Naive B cell (primary cell): ENCODE data around the gene ZFR. TPM values are rescaled to one million over a fixed set of nuclear protein-coding genes. Genes with fewer than 3 reads are reported as not detected.
"Not testable (repeated sequence)": the region's sequence is repeated elsewhere in the genome, so short reads cannot be mapped to it uniquely, and the experiment has no call there.

Experiments
- ATAC-seq, 2 donors: fragments of 150-1000 bp; cut with Tn5 transposase; 2 replicates each; pipeline ENCODE4 v1.10.0; 2021; ENCODE audit warnings: low read depth in 2 of 2, mild to moderate bottlenecking in 2 of 2, moderate library complexity in 2 of 2
- DNase-seq: peaks from one replicate; pipeline ENCODE4 v3.0.0; 2022
- H3K27ac Mint-ChIP-seq, 6 donors: one replicate each; pipeline ENCODE4 v1.8.0; 2020 to 2022; ENCODE audit warnings: mild to moderate bottlenecking in 6 of 6, mixed read lengths in 6 of 6, moderate library complexity in 5 of 6, inconsistent platforms in 2 of 6
- H3K27me3 Mint-ChIP-seq, 3 donors: one replicate each; pipeline ENCODE4 v1.8.0; 2021 to 2022; ENCODE audit warnings: mixed read lengths in 3 of 3, mild to moderate bottlenecking in 1 of 3
- H3K36me3 Mint-ChIP-seq, 2 donors: one replicate each; pipeline ENCODE4 v1.8.0; 2020 to 2022; ENCODE audit warnings: mixed read lengths in 2 of 2, inconsistent platforms in 1 of 2, mild to moderate bottlenecking in 1 of 2
- H3K4me1 Mint-ChIP-seq, 3 donors: one replicate each; pipeline ENCODE4 v1.8.0; 2020 to 2022; ENCODE audit warnings: mixed read lengths in 3 of 3, inconsistent platforms in 1 of 3, mild to moderate bottlenecking in 1 of 3, moderate library complexity in 1 of 3
- H3K4me3 Mint-ChIP-seq, 8 donors: one replicate each; pipeline ENCODE4 v1.8.0; 2020 to 2022; ENCODE audit warnings: mild to moderate bottlenecking in 8 of 8, mixed read lengths in 8 of 8, moderate library complexity in 8 of 8, inconsistent platforms in 2 of 8
- H3K9me3 Mint-ChIP-seq, 7 donors: one replicate each; pipeline ENCODE4 v1.8.0; 2020 to 2022; ENCODE audit warnings: mixed read lengths in 7 of 7, mild to moderate bottlenecking in 5 of 7, inconsistent platforms in 2 of 7, moderate library complexity in 1 of 7
- polyA plus RNA-seq, 6 donors: library from polyadenylated mRNA; unstranded; fragments of 300-500 nt; fragmentation: Illumina TruSeq; gene quantifications; one replicate each; pipeline ENCODE4 v1.2.3, GENCODE V29; 2021; ENCODE audit warnings: low read depth in 6 of 6

The ZFR gene
- polyA plus RNA-seq, 6 donors from 2014 or later: 95.4 to 125 (median 107) TPM

DNA sequence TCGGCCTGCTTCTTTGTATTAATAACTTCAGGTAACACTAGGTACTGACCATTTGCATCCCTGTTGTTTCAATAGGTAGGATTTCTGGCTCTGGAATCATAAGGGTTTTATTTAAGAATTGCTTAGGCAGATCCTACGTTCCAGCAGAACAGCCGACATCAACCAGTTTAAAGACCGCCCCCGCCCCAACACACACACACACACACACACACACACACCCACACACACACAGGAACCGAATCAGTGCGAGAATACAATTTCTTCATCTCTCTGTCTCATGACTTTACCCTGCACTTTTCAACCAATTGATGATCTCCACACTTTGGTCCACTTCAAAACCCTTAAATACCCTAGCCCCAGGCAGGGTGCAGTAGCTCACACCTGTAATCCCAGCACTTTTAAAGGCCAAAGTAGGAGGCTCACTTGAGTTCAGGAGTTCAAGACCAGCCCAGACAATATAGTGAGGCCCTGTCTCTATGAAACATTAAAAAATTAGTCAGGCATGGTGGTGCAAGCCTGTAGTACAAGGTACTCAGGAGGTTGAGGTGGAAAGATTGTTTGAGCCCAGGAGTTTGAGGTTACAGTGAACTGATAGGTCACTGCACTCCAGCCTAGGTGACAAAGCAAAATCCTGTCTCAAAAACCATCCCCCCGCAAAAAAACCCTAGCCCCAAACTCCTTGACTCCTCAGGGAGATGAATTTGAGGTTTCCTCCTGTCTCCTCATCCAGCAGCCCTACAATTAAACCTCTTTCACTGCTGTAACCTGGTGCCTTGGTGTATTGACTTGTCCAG lies 129.1 kb downstream of the ZFR start:
- DNase-seq (no peak), ATAC-seq (no peak)
- Mint-ChIP-seq H3K4me1 (peaks cover 13 to 23% (median 17%) of the 10 kb centered on the region in 3 donors), H3K27me3 (no peaks in the 10 kb centered on the region), H3K4me3 (peak overlapping the region in 5 of 8 donors; percentile 16 to 80 (median 60)), H3K27ac (peak overlapping the region in 1 of 6 donors; percentile 44), H3K9me3 (peaks cover 0 to 1% (median 0%) of the 10 kb centered on the region in 7 donors), H3K36me3 (no peaks in the 10 kb centered on the region)

- H3K4me3 Mint-ChIP-seq: peak overlapping the region in 7 of 8 donors; percentile 39 to 92 (median 71)
- no peak for ATAC-seq
- no peaks in the 10 kb centered on the region for H3K27me3 Mint-ChIP-seq
- H3K36me3 Mint-ChIP-seq: no peaks in the 10 kb centered on the region
- H3K4me1 Mint-ChIP-seq: peaks cover 20 to 31% (median 24%) of the 10 kb centered on the region in 3 donors
- H3K27ac Mint-ChIP-seq: peak overlapping the region in 1 of 6 donors; percentile 28
- DNase-seq: no peak
- peaks cover 0 to 1% (median 0%) of the 10 kb centered on the region in 7 donors for H3K9me3 Mint-ChIP-seq
These were observed 129.9 kb downstream of the ZFR start for GRCh38 chr5:32314658-32315057.

GRCh38 chr5:32314152-32314488 lies 130.4 kb downstream of the ZFR start:
- peak overlapping the region in 1 of 6 donors; percentile 28 for H3K27ac Mint-ChIP-seq
- H3K9me3 Mint-ChIP-seq, H3K27me3 Mint-ChIP-seq, DNase-seq, H3K36me3 Mint-ChIP-seq, ATAC-seq: not testable (repeated sequence)
- H3K4me1 Mint-ChIP-seq: peaks cover 26 to 36% (median 30%) of the 10 kb centered on the region in 3 donors
- peak overlapping the region; percentile 39 to 92 (median 71) for H3K4me3 Mint-ChIP-seq

DNA sequence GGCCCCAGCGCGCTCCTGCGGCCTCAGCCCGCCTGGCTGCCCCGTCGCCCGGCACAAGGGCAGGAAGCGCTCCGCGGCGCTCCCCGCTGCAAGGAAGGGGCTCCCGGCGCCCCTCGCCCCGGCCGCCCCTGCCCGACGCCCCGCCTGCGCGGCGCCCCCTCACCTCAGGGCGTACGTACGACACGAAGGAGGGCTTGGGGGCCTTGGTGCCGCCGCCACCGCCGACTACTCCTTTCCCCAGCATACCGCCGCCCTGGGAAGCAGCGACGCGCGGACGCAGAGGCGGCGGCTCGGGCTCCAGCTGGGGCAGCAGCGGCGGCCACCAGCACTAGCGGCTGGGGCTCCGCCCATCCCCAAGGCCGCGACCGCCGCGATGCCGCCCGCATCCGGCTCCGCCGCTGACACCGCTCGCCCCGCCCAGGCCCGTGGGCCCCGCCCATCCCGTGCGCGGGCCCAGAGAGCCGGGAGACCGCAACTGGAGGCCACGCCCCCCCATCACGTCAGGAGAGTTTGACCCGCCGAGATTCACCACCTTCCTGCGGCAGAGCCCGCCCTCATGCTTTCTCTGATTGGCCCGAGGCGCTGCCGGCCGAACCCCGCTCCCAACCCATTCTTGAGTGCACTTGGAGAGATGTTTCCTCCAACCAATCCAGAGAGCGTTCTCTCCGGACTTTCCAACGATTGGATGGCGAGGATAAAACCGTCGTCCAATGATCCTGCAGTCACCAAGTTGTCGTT lies 131.8 kb downstream of the ZFR start, which contains the start of gene MTMR12:
MTMR12 (minus strand) TSS at position 345 of the 738 bp plus-strand sequence; CDS start at position 244, 101 bp downstream.
- peak; percentile 83 to 85 for ATAC-seq
- Mint-ChIP-seq H3K27ac (peak within 1 kb of the TSS; percentile 90 to 98 (median 96)), H3K4me3 (peak within 1 kb of the TSS; percentile 81 to 98 (median 95)), H3K9me3 (peaks cover 0 to 1% (median 0%) of the 10 kb centered on the region in 7 donors), H3K4me1 (peaks cover 38 to 45% (median 43%) of the 10 kb centered on the region in 3 donors), H3K27me3 (no peaks in the 10 kb centered on the region), H3K36me3 (no peaks in the 10 kb centered on the region)
- peak; percentile 100 for DNase-seq

GRCh38 chr5:32312197-32312594 lies 132.3 kb downstream of the ZFR start:
- H3K4me1 Mint-ChIP-seq: peaks cover 38 to 49% (median 47%) of the 10 kb centered on the region in 3 donors
- peak; percentile 50 for DNase-seq
- peak; percentile 11 to 17 for ATAC-seq
- H3K36me3 Mint-ChIP-seq: no peaks in the 10 kb centered on the region
- peaks cover 0 to 1% (median 0%) of the 10 kb centered on the region in 7 donors for H3K9me3 Mint-ChIP-seq
- peak overlapping the region; percentile 90 to 98 (median 96) for H3K27ac Mint-ChIP-seq
- H3K27me3 Mint-ChIP-seq: no peaks in the 10 kb centered on the region
- peak overlapping the region; percentile 81 to 96 (median 94) for H3K4me3 Mint-ChIP-seq

DNA sequence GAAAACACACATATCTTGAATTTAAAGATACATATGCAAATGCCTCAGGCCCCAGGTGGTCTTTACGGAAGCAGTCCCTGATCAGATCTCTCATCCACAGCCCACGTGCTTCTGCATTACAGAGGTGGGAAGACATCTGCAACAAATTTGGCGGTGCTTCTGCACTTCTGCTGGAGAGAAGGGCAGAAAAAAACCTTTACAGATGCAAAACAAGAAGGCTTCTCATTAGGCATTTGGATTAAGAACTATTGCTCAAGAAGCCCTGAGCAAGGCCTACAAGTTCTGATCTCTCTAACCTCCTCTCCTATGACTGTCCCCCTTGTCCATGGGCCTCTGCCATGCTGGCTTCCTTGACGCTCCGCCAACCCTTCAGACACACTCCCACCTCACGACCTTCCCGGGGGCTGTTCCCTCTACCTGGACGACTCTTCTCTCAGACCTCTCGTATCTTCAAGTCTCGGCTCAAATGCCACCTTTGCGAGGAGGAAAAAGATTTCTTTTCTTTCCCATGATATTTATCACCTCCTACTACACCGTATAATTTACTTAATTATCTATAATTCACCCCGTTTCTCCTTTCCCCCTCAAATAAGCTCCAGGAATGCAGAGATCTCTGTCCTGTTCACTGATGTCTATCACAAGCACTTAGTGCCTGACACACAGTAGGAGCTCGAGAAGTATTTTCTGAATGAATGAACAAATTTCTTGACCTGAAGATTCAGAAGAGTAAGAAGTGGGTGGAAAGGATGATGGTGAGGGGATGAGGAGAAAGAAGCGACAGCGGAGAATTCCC lies 132.9 kb downstream of the ZFR start:
- H3K4me1 Mint-ChIP-seq: peaks cover 38 to 51% (median 47%) of the 10 kb centered on the region in 3 donors
- H3K9me3 Mint-ChIP-seq: peaks cover 0 to 1% (median 0%) of the 10 kb centered on the region in 7 donors
- no peaks in the 10 kb centered on the region for H3K36me3 Mint-ChIP-seq
- peak overlapping the region; percentile 90 to 98 (median 96) for H3K27ac Mint-ChIP-seq
- DNase-seq: peak; percentile 46
- no peak for ATAC-seq
- H3K27me3 Mint-ChIP-seq: no peaks in the 10 kb centered on the region
- peak overlapping the region; percentile 81 to 96 (median 94) for H3K4me3 Mint-ChIP-seq

DNA sequence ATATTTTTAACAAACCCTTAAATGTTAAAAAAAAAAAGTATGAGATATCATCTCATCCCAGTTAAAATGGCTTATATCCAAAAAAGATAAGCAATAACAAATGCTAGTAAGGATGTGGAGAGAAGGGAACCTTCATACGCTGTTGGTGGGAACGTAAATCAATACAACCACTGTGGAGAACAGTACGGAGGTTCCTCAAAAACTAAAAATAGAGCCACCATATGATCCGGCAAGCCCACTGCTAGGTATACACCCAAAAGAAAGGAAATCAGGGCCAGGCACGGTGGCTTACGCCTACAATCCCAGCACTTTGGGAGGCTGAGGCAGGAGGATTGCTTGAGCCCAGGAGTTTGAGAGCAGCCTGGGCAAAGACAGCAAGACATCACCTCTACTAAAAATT lies 134.8 kb downstream of the ZFR start:
- Mint-ChIP-seq H3K27ac (peak overlapping the region in 3 of 6 donors; percentile 40 to 92 (median 79)), H3K9me3 (peaks cover 0 to 1% (median 0%) of the 10 kb centered on the region in 7 donors), H3K27me3 (no peaks in the 10 kb centered on the region), H3K36me3 (peaks cover 0 to 1% of the 10 kb centered on the region in 2 donors), H3K4me3 (peak overlapping the region; percentile 42 to 96 (median 74)), H3K4me1 (peaks cover 39 to 57% (median 56%) of the 10 kb centered on the region in 3 donors)
- ATAC-seq (no peak), DNase-seq (no peak)

DNA sequence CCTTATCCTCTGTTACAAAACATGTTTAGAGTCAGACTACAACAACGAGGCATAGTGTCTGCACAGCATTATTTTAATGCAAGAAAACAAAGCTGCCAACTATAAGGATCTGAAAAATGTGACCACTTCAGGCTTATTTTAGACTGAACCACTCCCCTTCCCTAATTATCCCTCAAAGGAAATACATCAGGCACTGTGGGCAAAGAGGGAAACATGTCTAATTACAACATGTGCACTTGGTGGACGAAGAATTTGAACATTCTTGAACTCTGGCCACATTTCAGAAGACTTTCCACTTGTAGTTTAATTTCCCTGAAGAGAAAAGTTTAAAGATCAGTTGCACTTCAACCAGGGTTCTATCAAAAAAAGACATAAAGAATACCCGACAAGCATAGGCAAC lies 135.6 kb downstream of the ZFR start:
- ATAC-seq (no peak), DNase-seq (no peak)
- peak overlapping the region in 6 of 8 donors; percentile 6 to 96 (median 74) for H3K4me3 Mint-ChIP-seq
- peaks cover 0 to 5% of the 10 kb centered on the region in 2 donors for H3K36me3 Mint-ChIP-seq
- H3K4me1 Mint-ChIP-seq: peaks cover 43 to 65% (median 64%) of the 10 kb centered on the region in 3 donors
- H3K27ac Mint-ChIP-seq: peak overlapping the region in 5 of 6 donors; percentile 24 to 92 (median 65)
- H3K9me3 Mint-ChIP-seq: peaks cover 0 to 1% (median 0%) of the 10 kb centered on the region in 7 donors
- no peaks in the 10 kb centered on the region for H3K27me3 Mint-ChIP-seq

GRCh38 chr5:32307769-32308194 lies 136.8 kb downstream of the ZFR start:
- H3K36me3 Mint-ChIP-seq: peaks cover 0 to 5% of the 10 kb centered on the region in 2 donors
- H3K4me3 Mint-ChIP-seq: no peak overlapping the region
- peak overlapping the region in 5 of 6 donors; percentile 30 to 82 (median 65) for H3K27ac Mint-ChIP-seq

DNA sequence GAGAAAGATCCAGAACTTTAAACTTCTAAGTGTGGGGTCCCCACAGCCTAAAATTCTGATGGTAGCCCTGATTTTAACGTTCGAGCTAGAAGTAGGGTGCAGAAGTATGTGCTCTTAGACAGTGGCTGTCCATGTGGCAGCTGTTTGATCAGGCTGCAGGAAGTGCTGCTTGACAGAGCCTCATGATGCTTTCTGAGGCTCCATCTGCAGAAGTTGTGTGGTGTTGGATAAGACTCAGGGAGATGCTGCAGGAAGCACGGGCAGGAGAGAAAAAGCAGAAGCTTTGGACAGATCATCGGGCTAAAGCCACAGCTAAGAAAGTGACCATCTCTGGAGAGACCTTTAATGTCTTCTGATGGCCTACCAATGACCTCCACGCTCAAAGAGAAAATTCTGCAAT lies 139.9 kb downstream of the ZFR start:
- no peaks in the 10 kb centered on the region for H3K27me3 Mint-ChIP-seq
- peak overlapping the region in 3 of 8 donors; percentile 26 to 44 (median 26) for H3K4me3 Mint-ChIP-seq

More at GRCh38 chr5:32307769-32308194, 136.8 kb downstream of the ZFR start:
- DNase-seq: no peak
- ATAC-seq: no peak
- Mint-ChIP-seq H3K27me3 (no peaks in the 10 kb centered on the region), H3K9me3 (no peaks in the 10 kb centered on the region), H3K4me1 (peaks cover 49 to 71% (median 67%) of the 10 kb centered on the region in 3 donors)

More for the DNA sequence above, 139.9 kb downstream of the ZFR start:
- Mint-ChIP-seq H3K9me3 (no peaks in the 10 kb centered on the region), H3K4me1 (peaks cover 47 to 69% (median 63%) of the 10 kb centered on the region in 3 donors), H3K27ac (peak overlapping the region; percentile 0 to 73 (median 56)), H3K36me3 (peaks cover 2 to 5% of the 10 kb centered on the region in 2 donors)
- DNase-seq: no peak
- ATAC-seq: peak; percentile 65 to 69
